Activated T-cell treated with anti-CD3 and anti-CD28 coated beads, Interleukin-2, amount 50 U/mL, for 24 hours (primary cell): ENCODE data around the gene NMNAT2.

ENCODE experiments used
- DNase-seq: peaks from one replicate; pipeline ENCODE4 v3.0.0-alpha.2; 2020
- H3K27ac Mint-ChIP-seq: 2 replicates; pipeline ENCODE4 v1.8.0; 2020; ENCODE audit warnings: mild to moderate bottlenecking, mixed read lengths
- H3K27me3 Mint-ChIP-seq: 2 replicates; pipeline ENCODE4 v1.8.0; 2020; ENCODE audit warnings: mixed read lengths
- H3K36me3 Mint-ChIP-seq: 2 replicates; pipeline ENCODE4 v1.8.0; 2020; ENCODE audit warnings: low read depth, mixed read lengths
- H3K4me1 Mint-ChIP-seq: 2 replicates; pipeline ENCODE4 v1.8.0; 2020; ENCODE audit warnings: low read depth, mixed read lengths
- H3K4me3 Mint-ChIP-seq: 2 replicates; pipeline ENCODE4 v1.8.0; 2020; ENCODE audit warnings: mild to moderate bottlenecking, moderate library complexity, mixed read lengths
- H3K9me3 Mint-ChIP-seq: 2 replicates; pipeline ENCODE4 v1.8.0; 2020; ENCODE audit warnings: mixed read lengths

The NMNAT2 gene

GRCh38 chr1:183215936-183216335 lies 202.2 kb downstream of the NMNAT2 start:
- H3K36me3 Mint-ChIP-seq: no peaks in the 10 kb centered on the region
- no peaks in the 10 kb centered on the region for H3K9me3 Mint-ChIP-seq
- no peak for DNase-seq
- peaks cover 21% of the 10 kb centered on the region for H3K4me1 Mint-ChIP-seq
- no peak overlapping the region for H3K27ac Mint-ChIP-seq
- H3K4me3 Mint-ChIP-seq: no peak overlapping the region
- H3K27me3 Mint-ChIP-seq: no peaks in the 10 kb centered on the region

GRCh38 chr1:183215076-183215720 lies 203.0 kb downstream of the NMNAT2 start:
- no peaks in the 10 kb centered on the region for H3K27me3 Mint-ChIP-seq
- H3K4me3 Mint-ChIP-seq: no peak overlapping the region
- no peak overlapping the region for H3K27ac Mint-ChIP-seq
- DNase-seq: no peak
- peaks cover 20% of the 10 kb centered on the region for H3K4me1 Mint-ChIP-seq
- no peaks in the 10 kb centered on the region for H3K9me3 Mint-ChIP-seq
- no peaks in the 10 kb centered on the region for H3K36me3 Mint-ChIP-seq

- Mint-ChIP-seq H3K4me3 (no peak overlapping the region), H3K27ac (no peak overlapping the region), H3K9me3 (no peaks in the 10 kb centered on the region), H3K4me1 (peaks cover 11% of the 10 kb centered on the region), H3K36me3 (no peaks in the 10 kb centered on the region), H3K27me3 (no peaks in the 10 kb centered on the region)
- DNase-seq: no peak
These were observed 203.9 kb downstream of the NMNAT2 start for GRCh38 chr1:183214021-183214970.

- no peak overlapping the region for H3K4me3 Mint-ChIP-seq
- H3K4me1 Mint-ChIP-seq: peaks cover 1% of the 10 kb centered on the region
- no peaks in the 10 kb centered on the region for H3K36me3 Mint-ChIP-seq
- DNase-seq: no peak
- H3K9me3 Mint-ChIP-seq: no peaks in the 10 kb centered on the region
- H3K27ac Mint-ChIP-seq: no peak overlapping the region
- no peaks in the 10 kb centered on the region for H3K27me3 Mint-ChIP-seq
These were observed 205.3 kb downstream of the NMNAT2 start for GRCh38 chr1:183212870-183213269.

DNA sequence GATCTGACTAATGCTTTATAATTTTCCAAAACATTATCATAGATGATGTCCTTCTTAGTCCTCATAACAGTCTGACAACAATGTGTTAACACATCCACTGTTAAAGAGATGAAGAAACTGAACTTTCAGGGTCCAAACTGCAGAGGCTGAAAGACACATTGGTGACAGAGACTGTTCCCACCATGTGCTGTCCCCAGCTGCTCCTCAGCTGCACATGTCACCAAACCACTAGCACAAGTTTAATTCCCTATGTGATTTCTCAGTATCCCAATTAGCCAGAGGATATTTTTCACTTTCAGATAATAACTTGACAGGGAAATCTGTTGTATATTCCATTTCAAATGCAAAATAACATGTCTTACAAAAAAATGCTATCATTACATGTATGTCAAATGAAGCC lies 207.5 kb downstream of the NMNAT2 start:
- H3K4me1 Mint-ChIP-seq: no peaks in the 10 kb centered on the region
- H3K36me3 Mint-ChIP-seq: no peaks in the 10 kb centered on the region
- H3K4me3 Mint-ChIP-seq: no peak overlapping the region
- H3K27ac Mint-ChIP-seq: no peak overlapping the region
- H3K27me3 Mint-ChIP-seq: no peaks in the 10 kb centered on the region
- H3K9me3 Mint-ChIP-seq: no peaks in the 10 kb centered on the region
- no peak for DNase-seq

DNA sequence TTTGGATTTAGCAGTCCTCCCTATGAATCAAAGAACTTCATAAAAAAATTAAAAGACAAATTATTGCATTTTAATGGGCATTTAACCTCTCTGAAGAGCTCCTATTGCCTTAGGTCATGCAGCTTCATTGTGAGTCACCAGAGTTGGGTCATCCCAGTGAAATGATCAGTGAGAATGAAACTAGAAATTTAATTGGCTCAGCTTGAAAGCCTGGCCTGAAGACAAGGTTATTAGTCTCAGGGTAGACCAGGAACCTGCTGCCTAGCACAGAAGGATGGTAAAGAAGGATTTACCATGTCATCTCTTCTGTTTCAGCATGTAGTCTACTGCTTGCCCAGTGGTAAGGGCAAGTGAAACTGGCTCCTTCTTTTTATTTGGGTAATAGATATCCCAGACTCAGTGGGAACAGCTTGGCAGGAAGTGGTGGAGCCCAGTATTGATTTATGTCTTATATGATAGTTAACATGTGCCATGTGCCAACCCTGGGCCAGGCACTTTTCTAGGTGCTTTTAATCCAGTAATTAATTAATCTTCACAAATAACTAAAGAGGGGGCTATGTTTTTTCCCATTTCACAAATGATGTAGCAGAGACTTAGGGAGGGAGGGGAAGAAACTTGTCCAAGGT lies 208.5 kb downstream of the NMNAT2 start:
- no peak for DNase-seq
- Mint-ChIP-seq H3K4me1 (no peaks in the 10 kb centered on the region), H3K9me3 (no peaks in the 10 kb centered on the region), H3K4me3 (no peak overlapping the region), H3K36me3 (no peaks in the 10 kb centered on the region), H3K27ac (no peak overlapping the region), H3K27me3 (peaks cover 3% of the 10 kb centered on the region)

- Mint-ChIP-seq H3K27me3 (peaks cover 3% of the 10 kb centered on the region), H3K27ac (no peak overlapping the region), H3K4me1 (no peaks in the 10 kb centered on the region), H3K9me3 (no peaks in the 10 kb centered on the region), H3K4me3 (no peak overlapping the region), H3K36me3 (no peaks in the 10 kb centered on the region)
- DNase-seq: no peak
These were observed 211.6 kb downstream of the NMNAT2 start for GRCh38 chr1:183206538-183207122.

GRCh38 chr1:183205196-183205781 lies 212.9 kb downstream of the NMNAT2 start:
- no peak for DNase-seq
- no peaks in the 10 kb centered on the region for H3K4me1 Mint-ChIP-seq
- H3K9me3 Mint-ChIP-seq: no peaks in the 10 kb centered on the region
- H3K36me3 Mint-ChIP-seq: no peaks in the 10 kb centered on the region
- H3K27me3 Mint-ChIP-seq: peaks cover 13% of the 10 kb centered on the region
- H3K4me3 Mint-ChIP-seq: no peak overlapping the region
- no peak overlapping the region for H3K27ac Mint-ChIP-seq

DNA sequence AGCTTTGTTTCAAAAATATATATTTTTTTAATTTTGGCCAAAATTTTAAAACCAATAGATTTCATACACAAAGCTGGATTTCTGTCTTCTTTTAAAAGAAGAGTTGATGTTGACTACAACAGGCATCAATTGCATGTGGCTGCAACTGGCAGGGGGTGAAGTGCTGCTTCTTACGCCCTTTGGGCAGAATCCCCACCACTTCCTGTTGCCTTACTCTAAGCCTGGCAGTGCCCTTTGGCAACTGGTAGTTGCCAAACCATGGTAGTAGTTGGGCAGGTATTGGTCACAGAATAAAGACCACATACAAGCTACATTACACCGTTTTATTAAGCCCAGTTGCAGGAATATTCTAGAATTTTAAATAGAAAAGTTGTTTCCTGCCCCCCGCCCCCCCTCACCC lies 215.1 kb downstream of the NMNAT2 start:
- Mint-ChIP-seq H3K36me3 (no peaks in the 10 kb centered on the region), H3K9me3 (no peaks in the 10 kb centered on the region), H3K4me1 (no peaks in the 10 kb centered on the region), H3K27ac (no peak overlapping the region), H3K4me3 (no peak overlapping the region), H3K27me3 (peaks cover 25% of the 10 kb centered on the region)
- DNase-seq: no peak

GRCh38 chr1:183200451-183200850 lies 217.7 kb downstream of the NMNAT2 start:
- H3K27ac Mint-ChIP-seq: no peak overlapping the region
- peaks cover 2% of the 10 kb centered on the region for H3K4me1 Mint-ChIP-seq
- no peak for DNase-seq
- peaks cover 27% of the 10 kb centered on the region for H3K27me3 Mint-ChIP-seq
- H3K36me3 Mint-ChIP-seq: no peaks in the 10 kb centered on the region
- no peak overlapping the region for H3K4me3 Mint-ChIP-seq
- H3K9me3 Mint-ChIP-seq: no peaks in the 10 kb centered on the region

- Mint-ChIP-seq H3K36me3 (no peaks in the 10 kb centered on the region), H3K27ac (no peak overlapping the region), H3K4me1 (peaks cover 12% of the 10 kb centered on the region), H3K4me3 (no peak overlapping the region), H3K9me3 (no peaks in the 10 kb centered on the region), H3K27me3 (peaks cover 25% of the 10 kb centered on the region)
- DNase-seq: no peak
These were observed 218.9 kb downstream of the NMNAT2 start for GRCh38 chr1:183199304-183199703.

GRCh38 chr1:183198463-183198862 lies 219.7 kb downstream of the NMNAT2 start:
- H3K4me3 Mint-ChIP-seq: no peak overlapping the region
- no peak for DNase-seq
- peaks cover 12% of the 10 kb centered on the region for H3K4me1 Mint-ChIP-seq
- no peak overlapping the region for H3K27ac Mint-ChIP-seq
- peaks cover 25% of the 10 kb centered on the region for H3K27me3 Mint-ChIP-seq
- H3K36me3 Mint-ChIP-seq: no peaks in the 10 kb centered on the region
- no peaks in the 10 kb centered on the region for H3K9me3 Mint-ChIP-seq
